ENCODE results near the gene C1RL.
"Not testable (repeated sequence)": the region's sequence is repeated elsewhere in the genome, so short reads cannot be mapped to it uniquely, and the experiment has no call there.

C1RL gene

GRCh38 chr12:7060353-7060954, 48.6 kb downstream of the C1RL start, which contains the start of gene C1S:
C1S (plus strand) TSS chr12:7060718; CDS start chr12:7061913, 1,195 bp downstream.
- no peak for DNase-seq (ENCODE audit: low spot score)

GRCh38 chr12:7059780-7060179, 49.2 kb downstream of the C1RL start:
- no peak for DNase-seq (ENCODE audit: low spot score)

GRCh38 chr12:7058850-7059395, 50.1 kb downstream of the C1RL start:
- no peak for DNase-seq (ENCODE audit: low spot score)

- no peak for DNase-seq (ENCODE audit: low spot score)
Observed at GRCh38 chr12:7058163-7058845, 50.7 kb downstream of the C1RL start.

- DNase-seq (ENCODE audit: low spot score): not testable (repeated sequence)
Observed at GRCh38 chr12:7055736-7056135, 53.3 kb downstream of the C1RL start.

- DNase-seq (ENCODE audit: low spot score): no peak
Observed at GRCh38 chr12:7054925-7055324, 54.1 kb downstream of the C1RL start.

GRCh38 chr12:7049973-7050372, 59.0 kb downstream of the C1RL start:
- DNase-seq (ENCODE audit: low spot score): not testable (repeated sequence)

GRCh38 chr12:7049445-7049951, 59.5 kb downstream of the C1RL start:
- DNase-seq (ENCODE audit: low spot score): not testable (repeated sequence)

GRCh38 chr12:7047306-7047705, 61.7 kb downstream of the C1RL start:
- DNase-seq (ENCODE audit: low spot score): no peak

GRCh38 chr12:7046383-7047105, 62.5 kb downstream of the C1RL start:
- no peak for DNase-seq (ENCODE audit: low spot score)

- DNase-seq (ENCODE audit: low spot score): no peak
Observed at GRCh38 chr12:7045913-7046312, 63.1 kb downstream of the C1RL start.
